ENCODE results near the gene SUPT4H1.

SUPT4H1 gene

DNA sequence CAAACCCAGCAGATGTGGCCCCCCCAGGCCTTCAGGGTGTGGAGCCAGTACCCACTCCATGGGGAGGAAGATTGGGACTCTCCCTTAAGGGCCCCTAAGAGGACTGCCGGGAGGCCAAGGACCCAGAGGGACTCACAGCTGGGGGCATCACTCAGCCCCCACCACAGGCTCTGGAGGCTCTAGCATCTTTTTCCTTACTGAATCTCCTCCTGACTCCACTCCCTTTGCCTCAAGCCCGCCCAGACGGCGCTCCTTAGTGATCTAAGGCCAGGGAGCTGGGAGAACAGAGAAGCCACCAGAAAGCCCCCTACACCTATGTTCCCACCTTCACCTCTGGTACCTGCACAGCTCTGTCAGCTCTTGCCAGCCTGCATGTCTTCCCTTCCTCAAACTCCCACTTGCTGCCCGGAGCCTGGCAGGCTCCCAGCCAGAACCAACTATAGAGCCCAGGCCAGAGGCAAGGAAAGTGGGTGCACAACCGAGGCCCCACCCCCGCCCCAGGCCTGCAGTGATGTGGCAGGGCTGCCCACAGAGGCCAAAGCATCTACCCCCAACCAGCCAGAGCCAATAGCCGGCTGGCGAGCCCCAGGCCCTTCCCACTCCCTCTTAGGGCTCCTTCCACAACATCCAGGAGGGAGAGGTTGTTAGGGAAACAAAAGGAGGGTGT is 48.9 kb downstream of the SUPT4H1 start:
- DNase-seq: no peak

- no peak for DNase-seq
Measured at GRCh38 chr17:58302171-58302918, 49.7 kb downstream of the SUPT4H1 start.

DNA sequence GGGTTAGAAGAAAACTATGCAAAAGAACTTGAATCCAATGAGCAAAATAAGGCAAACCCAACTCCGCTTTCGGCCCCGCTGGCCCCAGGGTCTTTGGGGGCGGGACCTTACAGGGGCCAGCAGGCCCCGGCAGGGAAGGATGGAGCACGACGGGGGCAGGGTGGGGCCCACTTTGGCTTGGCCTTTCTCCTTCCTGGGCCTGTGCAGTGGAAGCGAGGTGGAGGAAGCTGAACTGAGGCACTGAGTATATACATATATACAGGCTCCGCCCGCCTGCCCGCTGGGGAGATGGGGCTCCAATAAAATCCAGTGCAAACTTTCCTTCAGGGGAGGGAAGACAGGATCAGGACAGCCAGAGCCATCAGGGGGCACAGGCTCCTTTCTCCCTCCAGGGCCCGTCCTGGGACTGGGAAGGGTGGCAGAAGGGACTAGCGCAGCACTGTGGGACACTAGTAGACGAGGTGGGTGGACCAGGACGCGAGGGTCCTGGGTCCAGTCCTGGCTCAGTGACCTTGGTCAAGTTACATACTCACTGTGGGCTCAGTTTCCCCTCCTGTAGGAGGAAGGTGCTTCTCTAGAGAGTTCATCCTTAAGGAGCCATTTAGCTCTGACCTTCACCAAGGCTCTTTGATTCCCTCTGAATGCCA is 50.4 kb downstream of the SUPT4H1 start:
- no peak for DNase-seq

DNA sequence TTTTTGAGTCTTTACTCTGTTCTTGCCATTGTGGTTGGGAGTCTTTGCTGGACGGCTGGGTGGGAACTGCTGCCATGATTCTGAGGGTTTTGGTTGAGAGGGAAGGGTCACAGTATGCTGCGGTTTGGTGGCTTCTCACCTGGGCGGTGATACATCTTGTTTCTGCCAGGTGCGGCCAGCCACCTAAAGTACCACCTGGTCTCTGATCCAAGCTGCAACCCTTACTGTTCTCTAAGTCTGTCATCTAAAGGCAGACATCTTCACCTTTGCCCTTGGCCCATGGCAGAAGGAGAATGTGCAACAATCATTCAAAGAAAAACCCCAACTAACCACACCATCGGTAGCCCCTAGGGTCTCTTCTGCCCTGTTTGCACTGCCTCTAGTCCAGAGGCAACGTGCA is 51.7 kb downstream of the SUPT4H1 start:
- DNase-seq: no peak

Measured in activated naive CD4-positive, alpha-beta T cell treated with anti-CD3 and anti-CD28 coated beads, Interleukin-2, amount 50 U/mL, for 16 hours (primary cell).